Measurements from ENCODE around the gene GLUD1.
"Not testable (repeated sequence)": the region's sequence is repeated elsewhere in the genome, so short reads cannot be mapped to it uniquely, and the experiment has no call there.

Gene GLUD1

GRCh38 chr10:87105446-87106124 lies 10.9 kb upstream of the GLUD1 start:
- no peak for DNase-seq (ENCODE audit: extremely low spot score)
- ChIA-PET POLR2A (no interaction called here), CTCF (no interaction called here)
- no peak for TF ChIP-seq HDGF (IDR thresholded peaks at IDR 0.05; ENCODE audit: borderline replicate concordance)

GRCh38 chr10:87104727-87105126 lies 10.1 kb upstream of the GLUD1 start:
- DNase-seq (ENCODE audit: extremely low spot score); POLR2A ChIA-PET: not testable (repeated sequence)
- CTCF ChIA-PET = interaction anchor here (0.6 kb wide), 1 partner anchor 1518 kb away, joined by 3 read pairs; no protein-coding TSS in a partner anchor

- no peak for DNase-seq (ENCODE audit: extremely low spot score)
- ChIA-PET POLR2A (no interaction called here), CTCF (no interaction called here)
- TF ChIP-seq SUZ12 (IDR thresholded peaks at IDR 0.05) (no peak), FOXA1 (IDR thresholded peaks at IDR 0.05) (no peak), PKNOX1 (IDR thresholded peaks at IDR 0.05) (no peak), SP1 (IDR thresholded peaks at IDR 0.05) (no peak), ELF4 (IDR thresholded peaks at IDR 0.05) (no peak), FOXM1 (IDR thresholded peaks at IDR 0.05; ENCODE audit: borderline replicate concordance) (no peak), BHLHE40 (IDR thresholded peaks at IDR 0.05; ENCODE audit: borderline replicate concordance) (no peak)
Measured at GRCh38 chr10:87101996-87102395, 7.4 kb upstream of the GLUD1 start.

GRCh38 chr10:87095236-87095945 lies 748 bp upstream of the GLUD1 start:
- POLR2A ChIA-PET = interaction anchor here (1.0 kb wide), 2 partner anchors 9 to 13 kb away, joined by 3 read pairs; no protein-coding TSS in a partner anchor
- TF ChIP-seq L3MBTL2 (conservative IDR thresholded peaks at IDR 0.05) = peak; percentile 79
- peak; percentile 24; the same call in 1 of the 2 replicates for TF ChIP-seq TARDBP (IDR thresholded peaks at IDR 0.05)
- no peak for TF ChIP-seq SP1 (IDR thresholded peaks at IDR 0.05)
- CTCF ChIA-PET = no interaction called here
- peak; percentile 55 for DNase-seq (ENCODE audit: extremely low spot score)

- peak; percentile 3; the same call in 1 of the 2 replicates for TF ChIP-seq PKNOX1 (IDR thresholded peaks at IDR 0.05)
- TF ChIP-seq SUZ12 (IDR thresholded peaks at IDR 0.05) = no peak
- no peak for TF ChIP-seq BHLHE40 (IDR thresholded peaks at IDR 0.05; ENCODE audit: borderline replicate concordance)
- DNase-seq (ENCODE audit: extremely low spot score) = peak; percentile 52
- ChIA-PET POLR2A (no interaction called here), CTCF (interaction anchor here (0.6 to 0.8 kb wide), 2 partner anchors 9 to 114 kb away, joined by 3 read pairs; no protein-coding TSS in a partner anchor)
Measured at GRCh38 chr10:87093632-87094372, 841 bp downstream of the GLUD1 start.

GRCh38 chr10:87092861-87093631 lies 1.6 kb downstream of the GLUD1 start:
- ChIA-PET CTCF (interaction anchor here (0.8 kb wide), 1 partner anchor 113 kb away, joined by 3 read pairs; no protein-coding TSS in a partner anchor), POLR2A (no interaction called here)
- DNase-seq (ENCODE audit: extremely low spot score) = no peak
- no peak for TF ChIP-seq FOXM1 (IDR thresholded peaks at IDR 0.05; ENCODE audit: borderline replicate concordance)
- TF ChIP-seq ELF4 (IDR thresholded peaks at IDR 0.05) = no peak
- TF ChIP-seq L3MBTL2 (conservative IDR thresholded peaks at IDR 0.05) = no peak
- no peak for TF ChIP-seq NFRKB (IDR thresholded peaks at IDR 0.05)
- TF ChIP-seq TARDBP (IDR thresholded peaks at IDR 0.05) = no peak

- DNase-seq (ENCODE audit: extremely low spot score) = no peak
- CTCF ChIA-PET = interaction anchor here (0.8 kb wide), 1 partner anchor 113 kb away, joined by 3 read pairs; no protein-coding TSS in a partner anchor
- POLR2A ChIA-PET = no interaction called here
Measured at GRCh38 chr10:87092376-87092860, 2.2 kb downstream of the GLUD1 start.

More at GRCh38 chr10:87092376-87092860, 2.2 kb downstream of the GLUD1 start:
- TF ChIP-seq ELF4 (IDR thresholded peaks at IDR 0.05) (no peak), TARDBP (IDR thresholded peaks at IDR 0.05) (no peak), SUZ12 (IDR thresholded peaks at IDR 0.05) (no peak), NFRKB (IDR thresholded peaks at IDR 0.05) (no peak), BHLHE40 (IDR thresholded peaks at IDR 0.05; ENCODE audit: borderline replicate concordance) (no peak), ARNT (IDR thresholded peaks at IDR 0.05) (no peak), FOXK2 (IDR thresholded peaks at IDR 0.05) (no peak), LEF1 (IDR thresholded peaks at IDR 0.05; ENCODE audit: borderline replicate concordance) (no peak), HDGF (IDR thresholded peaks at IDR 0.05; ENCODE audit: borderline replicate concordance) (no peak), FOXA1 (IDR thresholded peaks at IDR 0.05) (no peak), L3MBTL2 (conservative IDR thresholded peaks at IDR 0.05) (no peak), SP1 (IDR thresholded peaks at IDR 0.05) (no peak), FOXM1 (IDR thresholded peaks at IDR 0.05; ENCODE audit: borderline replicate concordance) (no peak), PKNOX1 (IDR thresholded peaks at IDR 0.05) (no peak), ZNF384 (IDR thresholded peaks at IDR 0.05) (no peak), CTBP1 (IDR thresholded peaks at IDR 0.05; ENCODE audit: borderline replicate concordance) (no peak)
